Measurements from ENCODE around the gene CCNY. TPM values are rescaled to one million over a fixed set of nuclear protein-coding genes. Genes with fewer than 3 reads are reported as not detected.
A peak's percentile ranks its signal among the peaks of the same experiment; 100 is the strongest.

CCNY gene
- total RNA-seq, 1 donor from 2014 or later, result 85.9 TPM

GRCh38 chr10:35555962-35556930 is 219.9 kb downstream of the CCNY start:
- Histone ChIP-seq H3K36me3 (ENCODE audit: insufficient read depth, low read length) (no peaks in the 10 kb centered on the region), H3K9ac (ENCODE audit: low read length) (no peak overlapping the region), H2AFZ (ENCODE audit: low read depth, low read length) (no peak overlapping the region), H3K9me3 (ENCODE audit: insufficient read depth, low read depth, low read length) (no peaks in the 10 kb centered on the region), H3K27ac (ENCODE audit: low read depth, low read length) (peak overlapping the region; percentile 12), H3K4me1 (ENCODE audit: insufficient read depth, low read length) (peaks cover 26% of the 10 kb centered on the region), H3K4me2 (ENCODE audit: low read length) (peak overlapping the region; percentile 4), H4K20me1 (ENCODE audit: insufficient read depth, low read length) (no peaks in the 10 kb centered on the region), H3K27me3 (ENCODE audit: insufficient read depth, low read length) (no peaks in the 10 kb centered on the region), H3K79me2 (ENCODE audit: insufficient read depth, low read length) (peaks cover 19% of the 10 kb centered on the region), H3K4me3 (ENCODE audit: insufficient read depth, low read depth, low read length) (no peak overlapping the region)
- Mint-ChIP-seq H3K27me3 (ENCODE audit: low read depth, unreplicated experiment) (no peaks in the 10 kb centered on the region), H3K4me1 (ENCODE audit: low read depth, unreplicated experiment) (peaks cover 9% of the 10 kb centered on the region), H3K4me3 (ENCODE audit: unreplicated experiment) (no peak overlapping the region), H3K27ac (ENCODE audit: unreplicated experiment) (no peak overlapping the region), H3K36me3 (ENCODE audit: low read depth, unreplicated experiment) (peaks cover 2% of the 10 kb centered on the region), H3K9me3 (ENCODE audit: unreplicated experiment) (no peaks in the 10 kb centered on the region)
- FAIRE-seq (no peak), DNase-seq (ENCODE audit: low read depth) (peak; percentile 77)
- TF ChIP-seq CTCF (IDR thresholded peaks at IDR 0.05; ENCODE audit: insufficient read depth, low read depth, low read length), result no peak
- TF ChIP-seq EZH2 (IDR thresholded peaks at IDR 0.05; ENCODE audit: insufficient read depth, low read length), result no peak

- Histone ChIP-seq H3K9ac (ENCODE audit: low read length) (no peak overlapping the region), H3K4me1 (ENCODE audit: insufficient read depth, low read length) (peaks cover 18% of the 10 kb centered on the region), H4K20me1 (ENCODE audit: insufficient read depth, low read length) (no peaks in the 10 kb centered on the region), H3K4me2 (ENCODE audit: low read length) (no peak overlapping the region), H3K27me3 (ENCODE audit: insufficient read depth, low read length) (no peaks in the 10 kb centered on the region), H3K79me2 (ENCODE audit: insufficient read depth, low read length) (peaks cover 19% of the 10 kb centered on the region), H3K27ac (ENCODE audit: low read depth, low read length) (no peak overlapping the region), H3K4me3 (ENCODE audit: insufficient read depth, low read depth, low read length) (no peak overlapping the region), H2AFZ (ENCODE audit: low read depth, low read length) (no peak overlapping the region), H3K36me3 (ENCODE audit: insufficient read depth, low read length) (no peaks in the 10 kb centered on the region), H3K9me3 (ENCODE audit: insufficient read depth, low read depth, low read length) (no peaks in the 10 kb centered on the region)
- TF ChIP-seq CTCF (IDR thresholded peaks at IDR 0.05; ENCODE audit: insufficient read depth, low read depth, low read length) (no peak), EZH2 (IDR thresholded peaks at IDR 0.05; ENCODE audit: insufficient read depth, low read length) (no peak)
- no peaks in the 10 kb centered on the region for H3K27me3 Mint-ChIP-seq (ENCODE audit: low read depth, unreplicated experiment)
- H3K4me1 Mint-ChIP-seq (ENCODE audit: low read depth, unreplicated experiment), result peaks cover 6% of the 10 kb centered on the region
- no peak overlapping the region for H3K4me3 Mint-ChIP-seq (ENCODE audit: unreplicated experiment)
- peaks cover 5% of the 10 kb centered on the region for H3K36me3 Mint-ChIP-seq (ENCODE audit: low read depth, unreplicated experiment)
- no peaks in the 10 kb centered on the region for H3K9me3 Mint-ChIP-seq (ENCODE audit: unreplicated experiment)
- FAIRE-seq (no peak), DNase-seq (ENCODE audit: low read depth) (no peak)
- no peak overlapping the region for H3K27ac Mint-ChIP-seq (ENCODE audit: unreplicated experiment)
Observed at GRCh38 chr10:35558276-35558675, 222.0 kb downstream of the CCNY start.

- Mint-ChIP-seq H3K36me3 (ENCODE audit: low read depth, unreplicated experiment) (peaks cover 3% of the 10 kb centered on the region), H3K27me3 (ENCODE audit: low read depth, unreplicated experiment) (no peaks in the 10 kb centered on the region), H3K27ac (ENCODE audit: unreplicated experiment) (no peak overlapping the region), H3K9me3 (ENCODE audit: unreplicated experiment) (no peaks in the 10 kb centered on the region), H3K4me1 (ENCODE audit: low read depth, unreplicated experiment) (peaks cover 8% of the 10 kb centered on the region), H3K4me3 (ENCODE audit: unreplicated experiment) (no peak overlapping the region)
- DNase-seq (ENCODE audit: low read depth) (no peak), FAIRE-seq (no peak)
- Histone ChIP-seq H3K36me3 (ENCODE audit: insufficient read depth, low read length) (no peaks in the 10 kb centered on the region), H3K27ac (ENCODE audit: low read depth, low read length) (no peak overlapping the region), H3K4me1 (ENCODE audit: insufficient read depth, low read length) (peaks cover 16% of the 10 kb centered on the region), H3K9me3 (ENCODE audit: insufficient read depth, low read depth, low read length) (no peaks in the 10 kb centered on the region), H3K9ac (ENCODE audit: low read length) (no peak overlapping the region), H3K27me3 (ENCODE audit: insufficient read depth, low read length) (no peaks in the 10 kb centered on the region), H3K79me2 (ENCODE audit: insufficient read depth, low read length) (peaks cover 12% of the 10 kb centered on the region), H3K4me3 (ENCODE audit: insufficient read depth, low read depth, low read length) (no peak overlapping the region), H3K4me2 (ENCODE audit: low read length) (no peak overlapping the region), H4K20me1 (ENCODE audit: insufficient read depth, low read length) (no peaks in the 10 kb centered on the region), H2AFZ (ENCODE audit: low read depth, low read length) (no peak overlapping the region)
- TF ChIP-seq EZH2 (IDR thresholded peaks at IDR 0.05; ENCODE audit: insufficient read depth, low read length) (no peak), CTCF (IDR thresholded peaks at IDR 0.05; ENCODE audit: insufficient read depth, low read depth, low read length) (no peak)
Observed at GRCh38 chr10:35559416-35559815, 223.1 kb downstream of the CCNY start.

Data from astrocyte (in vitro differentiated cells and primary cell).